HG03439 (cell line): ENCODE data around the gene COL18A1.
"Not testable (repeated sequence)": the region's sequence is repeated elsewhere in the genome, so short reads cannot be mapped to it uniquely, and the experiment has no call there.

ENCODE experiments used
- ATAC-seq: cut with Tn5 transposase; IDR thresholded peaks from one replicate; pipeline ENCODE4 v1.9.1; 2021; ENCODE audit warnings: mild to moderate bottlenecking, moderate library complexity; ENCODE audit not compliant: unreplicated experiment

The COL18A1 gene

DNA sequence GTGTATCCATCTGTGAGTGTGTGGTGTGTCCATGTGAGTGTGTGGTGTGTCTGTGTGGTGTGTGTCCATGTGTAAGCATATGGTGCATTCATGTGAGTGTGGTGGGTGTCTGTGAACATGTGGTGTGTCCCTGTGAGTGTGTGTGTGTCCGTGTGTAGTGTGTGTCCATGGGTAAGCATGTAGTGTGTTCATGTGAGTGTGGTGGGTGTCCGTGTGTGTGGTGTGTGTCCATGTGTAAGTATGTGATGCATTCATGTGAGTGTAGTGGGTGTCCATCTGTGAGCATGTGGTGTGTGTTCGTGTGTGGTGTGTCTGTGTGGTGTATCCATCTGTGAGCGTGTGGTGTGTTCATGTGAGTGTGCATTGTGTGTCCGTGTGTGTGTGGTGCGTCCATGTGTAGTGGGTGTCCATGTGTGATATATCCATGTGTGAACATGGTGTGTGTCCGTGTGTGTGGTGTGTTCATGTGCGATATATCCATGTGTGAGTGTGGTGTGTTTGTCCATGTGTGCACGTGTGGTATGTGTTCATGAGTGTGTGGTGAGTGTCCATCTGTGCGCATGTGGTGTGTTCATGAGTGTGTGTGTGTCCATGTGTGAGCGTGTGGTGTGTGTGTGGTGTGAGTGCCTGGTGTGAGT lies 124.9 kb downstream of the COL18A1 start:
- ATAC-seq: no peak

GRCh38 chr21:45530423-45531113 lies 125.6 kb downstream of the COL18A1 start:
- ATAC-seq: no peak

DNA sequence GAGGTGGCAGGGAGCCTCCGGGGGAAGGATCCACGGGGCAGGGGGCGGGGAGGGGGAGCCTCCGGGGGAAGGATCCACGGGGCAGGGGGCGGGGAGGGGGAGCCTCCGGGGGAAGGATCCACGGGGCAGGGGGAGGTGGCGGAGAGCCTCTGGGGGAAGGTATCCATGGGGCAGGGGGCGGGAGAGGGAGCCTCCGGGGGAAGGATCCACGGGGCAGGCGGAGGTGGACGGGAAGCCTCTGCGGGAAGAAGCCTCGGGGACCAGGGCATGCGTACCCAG lies 126.1 kb downstream of the COL18A1 start:
- ATAC-seq: not testable (repeated sequence)

- no peak for ATAC-seq
These were observed 126.6 kb downstream of the COL18A1 start for GRCh38 chr21:45531393-45532215.

GRCh38 chr21:45532826-45533360 lies 127.9 kb downstream of the COL18A1 start:
- no peak for ATAC-seq

GRCh38 chr21:45533361-45533845 lies 128.4 kb downstream of the COL18A1 start:
- ATAC-seq: no peak

- ATAC-seq: no peak
These were observed 129.1 kb downstream of the COL18A1 start for GRCh38 chr21:45533846-45534635.

GRCh38 chr21:45534636-45535331 lies 129.8 kb downstream of the COL18A1 start:
- no peak for ATAC-seq

DNA sequence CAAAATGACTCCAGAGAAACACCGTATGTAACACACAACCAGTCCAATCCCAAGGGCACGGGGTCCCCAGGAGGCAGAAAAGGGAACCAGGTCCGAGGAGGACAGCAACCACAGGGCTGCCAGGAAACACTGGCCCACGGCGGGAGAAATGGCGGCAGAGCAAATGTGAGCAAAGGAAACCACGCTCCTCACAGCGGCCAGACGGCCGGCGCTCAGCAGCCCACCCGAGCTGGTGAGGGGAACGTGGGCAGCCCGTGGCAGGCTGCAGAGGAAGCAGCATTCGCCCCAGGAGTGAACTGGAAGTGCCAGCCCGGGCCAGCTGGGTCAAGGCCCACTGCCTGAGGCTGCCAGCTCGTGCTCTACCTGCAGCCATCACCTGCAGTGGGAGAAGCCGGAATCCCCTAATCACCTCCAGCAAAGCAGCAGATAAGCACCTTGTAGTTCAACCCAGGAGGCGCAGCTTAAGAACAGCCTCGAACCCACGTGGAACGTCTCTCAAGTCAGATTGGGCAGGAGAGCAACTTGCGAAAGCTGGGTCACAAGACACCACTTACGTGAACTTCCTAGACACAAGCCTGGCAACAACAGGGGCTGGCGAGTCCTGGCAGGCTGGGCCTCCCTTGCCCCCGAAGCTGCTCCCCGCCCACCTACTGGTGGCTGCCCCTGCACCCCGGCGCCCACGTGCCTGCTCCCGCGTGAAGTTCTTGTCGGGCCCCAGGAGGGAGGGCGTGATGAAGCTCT lies 130.5 kb downstream of the COL18A1 start:
- ATAC-seq: no peak

- ATAC-seq: no peak
These were observed 131.5 kb downstream of the COL18A1 start for GRCh38 chr21:45536301-45537081.

DNA sequence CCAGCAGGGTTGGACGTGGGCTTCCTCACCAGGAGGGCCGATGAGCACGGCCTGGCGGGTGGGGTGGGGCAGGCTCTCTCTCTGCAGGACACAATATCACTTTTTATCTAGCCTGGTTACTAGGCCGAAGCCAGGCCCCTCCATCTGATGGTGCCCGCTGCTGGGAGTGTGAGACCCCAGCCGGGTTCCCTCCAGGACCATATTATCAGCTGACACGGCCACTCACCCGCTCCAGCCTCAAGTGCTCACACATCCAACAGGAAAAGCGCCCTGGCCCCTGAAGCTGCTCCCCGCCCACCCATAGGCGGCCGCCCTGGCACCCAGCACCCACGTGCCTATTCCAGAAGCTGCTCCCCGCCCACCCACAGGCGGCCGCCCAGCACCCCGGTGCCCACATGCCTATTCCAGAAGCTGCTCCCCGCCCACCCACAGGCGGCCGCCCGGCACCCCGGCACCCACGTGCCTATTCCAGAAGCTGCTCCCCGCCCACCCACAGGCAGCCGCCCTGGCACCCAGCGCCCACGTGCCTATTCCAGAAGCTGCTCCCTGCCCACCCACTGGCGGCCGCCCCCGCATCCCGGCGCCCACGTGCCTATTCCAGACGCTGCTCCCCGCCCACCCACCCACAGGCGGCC lies 132.3 kb downstream of the COL18A1 start:
- no peak for ATAC-seq

- ATAC-seq: no peak
These were observed 132.9 kb downstream of the COL18A1 start for GRCh38 chr21:45537746-45538291.

- no peak for ATAC-seq
These were observed 133.5 kb downstream of the COL18A1 start for GRCh38 chr21:45538381-45539045.

- ATAC-seq: no peak
These were observed 134.3 kb downstream of the COL18A1 start for GRCh38 chr21:45539046-45539795.

DNA sequence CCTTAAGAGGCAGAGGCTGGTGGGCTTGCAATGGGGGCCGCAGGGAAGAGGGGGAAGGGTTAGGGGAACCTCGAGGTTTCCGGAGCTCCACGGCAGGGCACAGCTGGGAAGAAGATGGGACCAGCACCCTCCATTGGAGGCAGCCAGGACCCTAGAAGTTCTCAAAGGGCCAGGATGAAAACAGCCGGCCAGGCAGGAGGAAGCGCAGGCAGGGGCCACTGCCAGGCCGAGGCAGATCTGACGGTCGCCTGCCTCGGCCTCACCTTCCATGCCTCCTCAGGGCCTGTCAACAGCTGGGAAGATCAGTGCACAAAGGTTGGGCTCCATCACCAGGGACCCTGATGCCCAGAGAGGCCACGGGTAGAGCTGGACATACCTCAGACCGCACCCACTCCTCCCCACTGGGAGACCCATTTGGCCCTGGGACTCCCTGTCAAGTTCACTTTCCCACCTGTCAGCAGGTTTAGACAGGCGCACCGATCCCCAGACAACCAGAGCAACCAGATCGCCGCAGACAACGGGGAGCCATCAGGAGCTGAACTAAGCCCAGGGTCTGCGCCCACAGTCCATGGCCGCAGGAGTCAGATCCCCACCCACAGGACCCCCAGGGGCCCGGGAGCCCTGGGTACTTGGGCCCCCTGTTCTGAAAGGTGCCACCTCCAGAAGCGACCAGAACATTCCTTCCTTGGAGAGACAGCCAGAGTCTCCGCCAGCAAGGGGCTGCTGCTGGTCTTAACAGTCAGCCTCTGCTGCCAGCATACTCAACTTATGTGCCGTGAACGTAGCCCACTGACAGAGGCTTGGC lies 135.0 kb downstream of the COL18A1 start:
- no peak for ATAC-seq

- no peak for ATAC-seq
These were observed 135.6 kb downstream of the COL18A1 start for GRCh38 chr21:45540601-45540970.
